Activated CD4-positive, alpha-beta T cell treated with anti-CD3 and anti-CD28 coated beads, Interleukin-10, Interleukin-2, amounts not matched to agents 100 ng/mL and 50 ng/mL, durations not matched to agents 16 hours and 8 hours (primary cell): Measurements from ENCODE around the gene SUB1.
A peak's percentile ranks its signal among the peaks of the same experiment; 100 is the strongest.

ENCODE experiments used
- DNase-seq: peaks from one replicate; pipeline ENCODE4 v3.0.0-alpha.2; 2020

Gene SUB1

GRCh38 chr5:32646061-32646969 lies 61.0 kb downstream of the SUB1 start:
- peak; percentile 12 for DNase-seq

- no peak for DNase-seq
Measured at GRCh38 chr5:32651088-32651487, 65.7 kb downstream of the SUB1 start.

- no peak for DNase-seq
Measured at GRCh38 chr5:32651638-32652037, 66.3 kb downstream of the SUB1 start.
